PC-3 (cell line): ENCODE results near the gene LIX1L.
"Not testable (repeated sequence)": the region's sequence is repeated elsewhere in the genome, so short reads cannot be mapped to it uniquely, and the experiment has no call there.

Experiments used
- CTCF ChIP-seq: fragments of 300-600 bp; sonication (generic); conservative IDR thresholded peaks from 2 replicates; pipeline ENCODE4 v1.5.1; 2017; ENCODE audit warnings: antibody characterized with exemption, low read depth, mild to moderate bottlenecking, low read length
- EZH2 ChIP-seq: fragments of 300-600 bp; sonication (generic); IDR thresholded peaks from one replicate; pipeline ENCODE4 v1.6.1; 2017; ENCODE audit warnings: antibody characterized with exemption, mild to moderate bottlenecking, low read length; ENCODE audit not compliant: unreplicated experiment
- EZH2phosphoT487 ChIP-seq: fragments of 300-600 bp; sonication (generic); IDR thresholded peaks from 2 replicates; pipeline ENCODE4 v1.6.1; 2018; ENCODE audit warnings: mild to moderate bottlenecking, antibody characterized with exemption, low read length, borderline replicate concordance

- not testable (repeated sequence) for TF ChIP-seq EZH2phosphoT487, EZH2, CTCF
Measured at GRCh38 chr1:145920297-145920696, 37.5 kb downstream of the LIX1L start.
